NCI-H2029 (cell line): ENCODE data around the gene SQOR.

ENCODE experiments used
- DNase-seq: peaks from one replicate; lab custom pipeline; 2025; lab: John Stamatoyannopoulos, UW

The SQOR gene

DNA sequence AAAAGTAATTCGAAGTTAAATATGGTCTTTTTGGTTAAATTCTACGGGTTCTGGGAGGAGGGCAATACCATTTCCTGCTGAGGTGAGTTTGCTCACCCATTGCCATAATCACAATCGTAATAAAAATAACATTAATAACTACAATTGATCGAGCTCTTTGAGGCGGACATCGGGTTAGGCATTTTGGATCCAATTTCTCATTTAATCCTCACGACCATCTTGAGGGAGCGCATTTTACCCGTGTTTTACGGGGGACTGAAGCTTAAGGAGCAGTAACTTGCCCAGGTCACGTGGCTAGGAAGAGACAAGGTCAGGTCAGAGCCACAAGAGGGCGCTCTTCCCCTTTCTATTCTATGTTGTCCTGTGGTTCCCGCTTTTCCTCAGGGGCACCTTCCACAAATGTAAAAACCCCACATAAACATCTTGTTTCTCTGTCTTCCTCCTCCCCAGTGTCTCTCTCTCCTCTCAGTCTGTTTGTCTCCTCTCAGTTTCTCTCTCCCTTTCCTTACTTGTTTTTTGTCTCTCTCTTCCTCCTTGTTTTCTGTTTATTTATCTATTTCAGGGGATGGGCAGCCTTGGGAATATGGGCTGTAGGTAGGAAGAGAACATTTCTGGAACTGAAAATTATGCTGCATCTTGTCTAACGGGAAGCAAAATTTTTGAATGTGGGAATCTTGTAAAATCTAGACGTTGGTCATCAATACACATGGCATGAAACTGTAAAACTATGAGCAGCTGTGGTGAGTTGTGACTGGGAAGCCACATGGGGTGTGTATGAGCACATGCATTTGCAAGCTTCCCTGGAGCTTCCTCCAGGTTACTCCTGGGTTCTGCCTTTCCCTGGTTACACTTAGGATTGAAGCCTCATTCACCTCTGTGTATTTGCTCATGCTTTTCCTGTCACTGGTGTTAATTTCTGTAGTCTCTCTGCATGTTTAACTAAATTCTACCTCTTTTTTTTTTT, 71.0 kb downstream of the SQOR start:
- DNase-seq = peak; percentile 60

- peak; percentile 75 for DNase-seq
Measured at GRCh38 chr15:45710657-45711056, 75.8 kb downstream of the SQOR start.

DNA sequence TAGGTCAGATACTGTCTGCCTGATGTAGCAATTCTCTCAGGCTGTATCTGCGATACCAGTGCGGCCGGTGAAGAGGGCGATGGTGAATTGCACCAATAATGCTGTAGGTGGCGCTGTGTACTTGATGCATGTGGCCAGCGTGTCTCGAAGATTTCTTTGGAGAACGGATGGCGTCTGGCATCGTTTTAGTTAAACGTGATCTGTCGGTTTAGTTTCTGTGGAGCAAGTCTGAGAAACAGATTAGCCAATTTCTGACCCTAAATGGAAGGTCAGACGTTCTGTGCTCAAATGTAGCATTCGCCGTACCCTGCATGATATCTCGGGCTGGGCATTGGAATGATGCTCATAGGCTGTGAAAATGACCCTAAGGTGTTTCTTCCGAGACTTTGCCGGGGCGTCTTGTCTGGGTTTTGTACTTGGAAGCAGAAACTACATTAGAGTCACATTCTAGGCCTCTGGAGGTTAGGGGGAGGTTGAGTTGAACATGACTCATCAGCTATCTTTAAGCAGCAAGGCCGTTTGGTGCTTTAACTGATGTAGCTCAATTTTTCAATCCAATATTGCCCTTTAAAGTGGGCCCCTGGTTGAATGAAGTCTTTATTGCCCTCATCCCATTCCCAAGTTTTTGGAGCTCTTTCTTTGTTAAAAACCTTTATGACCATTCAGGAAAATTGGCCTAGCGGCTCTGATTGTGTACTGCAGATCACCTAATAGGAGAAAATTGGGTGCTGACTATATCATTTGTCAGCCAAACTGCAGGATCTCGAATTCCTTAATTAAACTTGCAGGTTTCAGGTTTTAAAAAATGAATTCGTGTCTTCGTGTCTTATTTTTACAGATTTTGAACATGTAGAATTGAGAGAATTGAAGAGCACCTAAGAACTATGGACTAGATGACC, 80.0 kb downstream of the SQOR start:
- DNase-seq = peak; percentile 20

- no peak for DNase-seq
Measured at GRCh38 chr15:45715528-45715927, 80.7 kb downstream of the SQOR start.

DNA sequence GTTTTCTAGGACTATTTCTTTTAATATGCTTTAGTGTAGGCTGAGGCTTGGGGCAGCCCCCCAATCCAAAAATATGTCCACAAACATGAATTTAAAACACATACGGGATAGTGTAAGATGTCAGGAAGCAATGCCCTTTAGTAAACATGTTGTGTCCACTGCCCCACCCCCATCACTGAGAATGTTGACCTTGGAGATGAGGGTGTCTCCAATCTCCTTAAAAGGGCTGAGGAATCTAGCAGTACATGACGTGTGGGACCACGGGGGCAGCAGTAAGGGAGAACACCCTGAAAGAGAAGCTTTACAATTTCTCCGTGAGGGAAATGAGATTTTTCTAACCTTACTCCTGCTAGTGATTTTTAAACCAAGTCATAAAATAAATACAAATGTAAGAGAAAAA, 84.7 kb downstream of the SQOR start:
- DNase-seq = no peak

DNA sequence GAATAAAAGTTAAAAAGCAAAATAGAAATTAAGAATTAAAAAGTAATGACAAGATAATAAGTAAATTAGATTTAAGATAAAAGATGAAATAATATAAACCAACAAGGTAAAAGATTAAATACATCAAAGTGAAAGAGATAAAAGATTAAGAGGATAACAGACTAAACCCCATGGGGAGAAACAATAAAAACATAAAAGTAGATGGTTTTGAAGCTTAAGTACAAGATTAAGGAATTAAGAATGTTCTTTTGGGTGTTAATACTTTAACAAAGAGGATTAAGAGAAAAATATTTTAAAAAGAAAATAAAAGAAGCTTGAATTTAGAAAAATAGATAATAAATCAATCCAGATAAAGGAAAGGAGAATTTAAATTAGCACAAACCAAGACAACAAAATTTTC, 85.4 kb downstream of the SQOR start:
- no peak for DNase-seq

- no peak for DNase-seq
Measured at GRCh38 chr15:45728641-45729040, 93.8 kb downstream of the SQOR start.

GRCh38 chr15:45729141-45729540, 94.3 kb downstream of the SQOR start:
- DNase-seq = no peak

GRCh38 chr15:45731343-45731742, 96.5 kb downstream of the SQOR start:
- no peak for DNase-seq

DNA sequence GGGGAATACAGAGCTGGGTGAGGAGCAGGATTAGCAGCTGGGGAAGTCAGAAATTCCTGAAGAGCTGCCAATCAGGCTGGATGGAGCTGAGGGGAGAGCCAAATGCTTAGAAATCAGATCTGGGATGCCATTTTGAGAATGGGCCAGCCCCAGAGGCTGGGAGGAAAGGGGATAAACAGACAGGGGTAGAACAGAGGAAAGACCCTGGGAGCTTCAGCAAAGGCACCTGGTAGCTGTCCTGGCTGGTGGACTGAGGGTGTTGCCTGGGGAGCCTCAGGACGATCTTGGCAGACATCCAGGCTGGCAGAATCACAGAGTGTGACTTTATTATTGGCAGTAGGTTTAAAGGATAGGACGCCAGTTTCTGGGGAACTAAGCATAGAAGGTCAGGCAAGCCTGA, 97.8 kb downstream of the SQOR start:
- no peak for DNase-seq

DNA sequence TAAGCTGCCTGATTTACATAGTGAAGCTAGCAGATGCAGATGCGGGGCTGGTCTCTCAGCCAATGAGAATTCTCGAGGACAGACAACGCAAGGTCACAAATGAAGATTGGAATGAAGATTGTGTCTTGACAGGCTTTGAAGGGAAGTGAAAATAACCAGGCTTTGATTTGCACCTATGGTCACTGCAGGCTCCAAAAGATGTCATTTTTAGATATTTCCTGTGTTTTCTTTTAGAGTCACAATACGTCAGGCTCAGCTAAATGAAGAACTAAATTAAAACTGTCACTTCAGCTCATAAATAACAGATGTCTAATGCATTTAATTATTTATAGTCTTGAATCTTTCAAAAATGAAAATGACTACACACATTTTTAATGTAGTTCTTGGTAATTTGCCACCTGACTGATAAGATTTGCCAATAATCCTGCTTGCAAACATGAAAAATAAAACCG, 99.5 kb downstream of the SQOR start:
- no peak for DNase-seq
